Measurements from ENCODE around the gene L3MBTL4. TPM values are rescaled to one million over a fixed set of nuclear protein-coding genes. Genes with fewer than 3 reads are reported as not detected.
"Not testable (repeated sequence)": the region's sequence is repeated elsewhere in the genome, so short reads cannot be mapped to it uniquely, and the experiment has no call there.

Gene L3MBTL4
- total RNA-seq, 1 donor from 2014 or later, result 0.34 TPM

- H3K4me3 Mint-ChIP-seq, result no peak overlapping the region
- H3K27me3 ChIP-seq, result no peaks in the 10 kb centered on the region
- H3K4me3 ChIP-seq, result no peak overlapping the region
- no peak overlapping the region for H3K27ac ChIP-seq
- TF ChIP-seq EZH2 (IDR thresholded peaks at IDR 0.05) (no peak), EZH2phosphoT487 (IDR thresholded peaks at IDR 0.05) (no peak), CTCF (IDR thresholded peaks at IDR 0.05) (no peak)
- H2AFZ ChIP-seq (replicated peaks), result no peak overlapping the region
- no peaks in the 10 kb centered on the region for H3K4me1 ChIP-seq
- no peak overlapping the region for H3K4me2 ChIP-seq
- no peak overlapping the region for H3K9ac ChIP-seq
- no peaks in the 10 kb centered on the region for H3K4me1 Mint-ChIP-seq
- no peaks in the 10 kb centered on the region for H3K36me3 Mint-ChIP-seq
- H3K79me2 ChIP-seq (ENCODE audit: low read depth), result no peaks in the 10 kb centered on the region
- H3K27me3 Mint-ChIP-seq (ENCODE audit: insufficient read depth, low read depth), result peaks cover 8% of the 10 kb centered on the region
- H3F3A ChIP-seq (ENCODE audit: low read depth), result no peaks in the 10 kb centered on the region
- H4K20me1 ChIP-seq (ENCODE audit: low read depth), result no peaks in the 10 kb centered on the region
- H3K27ac Mint-ChIP-seq, result no peak overlapping the region
- H3K9me3 ChIP-seq (ENCODE audit: low read depth), result no peaks in the 10 kb centered on the region
- no peak for DNase-seq (ENCODE audit: low spot score)
- H3K36me3 ChIP-seq, result no peaks in the 10 kb centered on the region
- no peaks in the 10 kb centered on the region for H3K9me3 Mint-ChIP-seq
Observed at GRCh38 chr18:6200204-6200774, 214.4 kb downstream of the L3MBTL4 start.

DNA sequence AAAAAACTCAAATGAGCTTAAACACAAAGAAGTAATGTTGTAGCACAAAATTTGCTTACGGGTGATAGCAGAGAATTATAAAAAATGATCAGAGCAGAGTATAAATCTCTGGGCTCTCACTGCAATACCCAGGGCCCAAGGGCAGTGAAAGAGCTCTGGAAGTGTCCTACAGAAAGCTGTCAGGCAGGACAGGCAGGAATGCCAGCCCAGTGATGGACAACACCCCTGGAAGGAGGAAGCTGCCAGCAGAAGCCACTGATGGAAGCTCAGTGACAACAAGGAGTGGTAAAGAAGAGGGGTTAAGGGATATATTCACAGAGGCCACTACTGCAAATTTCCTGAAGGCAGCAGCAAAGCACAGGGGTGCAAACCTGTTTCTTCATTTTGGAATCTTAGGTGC, 214.9 kb downstream of the L3MBTL4 start:
- Histone ChIP-seq H3K36me3 (no peaks in the 10 kb centered on the region), H2AFZ (replicated peaks) (no peak overlapping the region), H3K4me3 (no peak overlapping the region), H3F3A (ENCODE audit: low read depth) (no peaks in the 10 kb centered on the region), H3K4me2 (no peak overlapping the region), H3K79me2 (ENCODE audit: low read depth) (no peaks in the 10 kb centered on the region), H3K9me3 (ENCODE audit: low read depth) (no peaks in the 10 kb centered on the region), H3K27ac (no peak overlapping the region), H3K9ac (no peak overlapping the region), H3K27me3 (no peaks in the 10 kb centered on the region), H3K4me1 (no peaks in the 10 kb centered on the region), H4K20me1 (ENCODE audit: low read depth) (no peaks in the 10 kb centered on the region)
- H3K27me3 Mint-ChIP-seq (ENCODE audit: insufficient read depth, low read depth), result peaks cover 8% of the 10 kb centered on the region
- no peaks in the 10 kb centered on the region for H3K4me1 Mint-ChIP-seq
- H3K9me3 Mint-ChIP-seq, result no peaks in the 10 kb centered on the region
- no peaks in the 10 kb centered on the region for H3K36me3 Mint-ChIP-seq
- DNase-seq (ENCODE audit: low spot score), result no peak
- H3K4me3 Mint-ChIP-seq, result no peak overlapping the region
- TF ChIP-seq CTCF (IDR thresholded peaks at IDR 0.05) (no peak), EZH2 (IDR thresholded peaks at IDR 0.05) (no peak), EZH2phosphoT487 (IDR thresholded peaks at IDR 0.05) (no peak)
- no peak overlapping the region for H3K27ac Mint-ChIP-seq

- Histone ChIP-seq H3K27ac (no peak overlapping the region), H3K9me3 (ENCODE audit: low read depth) (no peaks in the 10 kb centered on the region), H2AFZ (replicated peaks) (no peak overlapping the region), H3K9ac (no peak overlapping the region), H3K4me3 (no peak overlapping the region), H3F3A (ENCODE audit: low read depth) (no peaks in the 10 kb centered on the region), H3K79me2 (ENCODE audit: low read depth) (no peaks in the 10 kb centered on the region), H4K20me1 (ENCODE audit: low read depth) (no peaks in the 10 kb centered on the region), H3K4me2 (no peak overlapping the region), H3K4me1 (no peaks in the 10 kb centered on the region), H3K27me3 (no peaks in the 10 kb centered on the region), H3K36me3 (no peaks in the 10 kb centered on the region)
- Mint-ChIP-seq H3K27ac (no peak overlapping the region), H3K4me3 (no peak overlapping the region), H3K36me3 (no peaks in the 10 kb centered on the region), H3K9me3 (no peaks in the 10 kb centered on the region), H3K4me1 (no peaks in the 10 kb centered on the region), H3K27me3 (ENCODE audit: insufficient read depth, low read depth) (peaks cover 8% of the 10 kb centered on the region)
- no peak for TF ChIP-seq EZH2phosphoT487 (IDR thresholded peaks at IDR 0.05)
- DNase-seq (ENCODE audit: low spot score), result no peak
Observed at GRCh38 chr18:6198585-6198984, 216.1 kb downstream of the L3MBTL4 start.

- TF ChIP-seq EZH2 (IDR thresholded peaks at IDR 0.05) (no peak), EZH2phosphoT487 (IDR thresholded peaks at IDR 0.05) (no peak), CTCF (IDR thresholded peaks at IDR 0.05) (no peak)
- no peak for DNase-seq (ENCODE audit: low spot score)
- H3K4me2 ChIP-seq, result no peak overlapping the region
- H3K79me2 ChIP-seq (ENCODE audit: low read depth), result no peaks in the 10 kb centered on the region
- no peak overlapping the region for H3K4me3 Mint-ChIP-seq
- H2AFZ ChIP-seq (replicated peaks), result no peak overlapping the region
- no peak overlapping the region for H3K4me3 ChIP-seq
- H3K9me3 Mint-ChIP-seq, result no peaks in the 10 kb centered on the region
- peaks cover 7% of the 10 kb centered on the region for H3K27me3 Mint-ChIP-seq (ENCODE audit: insufficient read depth, low read depth)
- H3K27me3 ChIP-seq, result no peaks in the 10 kb centered on the region
- H3K36me3 ChIP-seq, result no peaks in the 10 kb centered on the region
- H3K36me3 Mint-ChIP-seq, result no peaks in the 10 kb centered on the region
- H3K9ac ChIP-seq, result no peak overlapping the region
- no peaks in the 10 kb centered on the region for H4K20me1 ChIP-seq (ENCODE audit: low read depth)
- H3K4me1 Mint-ChIP-seq, result no peaks in the 10 kb centered on the region
- H3K27ac ChIP-seq, result no peak overlapping the region
- H3F3A ChIP-seq (ENCODE audit: low read depth), result no peaks in the 10 kb centered on the region
- no peaks in the 10 kb centered on the region for H3K9me3 ChIP-seq (ENCODE audit: low read depth)
- H3K4me1 ChIP-seq, result no peaks in the 10 kb centered on the region
- no peak overlapping the region for H3K27ac Mint-ChIP-seq
Observed at GRCh38 chr18:6194640-6195039, 220.1 kb downstream of the L3MBTL4 start.

DNA sequence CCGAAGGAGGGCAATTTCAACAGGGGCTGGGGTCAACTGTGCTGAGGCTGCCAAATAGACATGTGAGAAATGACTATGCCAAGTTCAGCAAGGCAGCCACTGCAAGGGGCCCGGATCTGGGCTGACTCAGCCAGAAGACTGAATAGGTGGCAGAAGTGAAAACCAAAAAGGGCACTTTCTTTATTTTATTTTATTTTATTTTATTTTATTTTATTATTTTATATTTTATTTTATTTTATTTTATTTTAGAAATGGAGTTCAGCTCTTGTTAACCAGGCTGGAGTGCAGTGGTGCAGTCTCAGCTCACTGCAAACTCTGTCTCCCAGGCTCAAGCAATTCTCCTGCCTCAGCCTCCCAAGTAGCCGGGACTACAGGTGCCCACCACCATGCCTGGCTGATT, 228.9 kb downstream of the L3MBTL4 start:
- not testable (repeated sequence) for H4K20me1 ChIP-seq (ENCODE audit: low read depth); H3K4me1 ChIP-seq; H3K9me3 ChIP-seq (ENCODE audit: low read depth); H3K79me2 ChIP-seq (ENCODE audit: low read depth); H3K27me3 Mint-ChIP-seq (ENCODE audit: insufficient read depth, low read depth); H3K9ac ChIP-seq; H3K27ac Mint-ChIP-seq; H2AFZ ChIP-seq (replicated peaks); H3K27me3 ChIP-seq; H3K4me1 Mint-ChIP-seq; H3K4me3 ChIP-seq; H3K4me3 Mint-ChIP-seq; H3F3A ChIP-seq (ENCODE audit: low read depth); H3K36me3 ChIP-seq; H3K36me3 Mint-ChIP-seq; H3K4me2 ChIP-seq; DNase-seq (ENCODE audit: low spot score); H3K27ac ChIP-seq
- H3K9me3 Mint-ChIP-seq, result peaks cover 10% of the 10 kb centered on the region

All from neural progenitor cell (in vitro differentiated cells).